Measurements from ENCODE around the gene PJA1. TPM values are rescaled to one million over a fixed set of nuclear protein-coding genes. Genes with fewer than 3 reads are reported as not detected.

The PJA1 gene
- total RNA-seq, 1 donor from 2014 or later, result 26.9 TPM

DNA sequence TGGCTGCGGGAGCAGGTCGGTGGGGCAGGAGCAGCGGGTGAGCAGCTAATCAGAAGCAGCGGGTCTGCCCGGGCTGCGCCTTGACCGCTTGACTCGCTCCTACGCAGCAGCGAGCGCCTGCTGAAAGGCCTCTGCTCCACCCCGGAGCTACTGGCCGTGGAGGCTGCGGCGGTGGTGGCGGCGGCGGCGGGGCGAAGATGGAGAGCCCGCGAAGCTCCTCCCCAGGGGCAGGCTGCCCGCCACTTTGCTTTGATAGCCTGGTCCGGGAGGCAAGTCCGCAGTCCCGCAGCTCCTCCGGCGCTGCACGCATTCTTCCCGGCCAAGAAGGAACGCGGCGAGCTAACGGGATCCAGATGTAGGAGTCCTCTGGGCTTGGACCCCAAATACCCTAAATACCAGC is 36.7 kb downstream of the PJA1 start:
- H3K36me3 ChIP-seq, result no peaks in the 10 kb centered on the region
- peak overlapping the region; percentile 35 to 52 for H3K27ac ChIP-seq
- no peaks in the 10 kb centered on the region for H3K27me3 ChIP-seq
- intact Hi-C loops (cut with DNase I), result no loop called here
- no peaks in the 10 kb centered on the region for H3K4me1 ChIP-seq
- H3K9me3 ChIP-seq, result no peaks in the 10 kb centered on the region
- H3K4me3 ChIP-seq, result peak overlapping the region; percentile 32 to 47
- DNase-seq (ENCODE audit: low spot score in 2 of 2), result no peak
- TF ChIP-seq CTCF (IDR thresholded peaks at IDR 0.05), result no peak

GRCh38 chrX:69127466-69127865 is 37.8 kb downstream of the PJA1 start:
- Histone ChIP-seq H3K9me3 (no peaks in the 10 kb centered on the region), H3K4me3 (no peak overlapping the region), H3K27ac (no peak overlapping the region), H3K4me1 (no peaks in the 10 kb centered on the region), H3K27me3 (no peaks in the 10 kb centered on the region), H3K36me3 (no peaks in the 10 kb centered on the region)
- intact Hi-C loops (cut with DNase I), result no loop called here
- no peak for TF ChIP-seq CTCF (IDR thresholded peaks at IDR 0.05)
- DNase-seq (ENCODE audit: low spot score in 2 of 2), result no peak

- H3K27ac ChIP-seq, result peak overlapping the region; percentile 19 to 31
- H3K36me3 ChIP-seq, result no peaks in the 10 kb centered on the region
- DNase-seq (ENCODE audit: low spot score in 2 of 2), result no peak
- no peaks in the 10 kb centered on the region for H3K4me1 ChIP-seq
- no peak for TF ChIP-seq CTCF (IDR thresholded peaks at IDR 0.05)
- intact Hi-C loops (cut with DNase I), result no loop called here
- H3K9me3 ChIP-seq, result no peaks in the 10 kb centered on the region
- no peaks in the 10 kb centered on the region for H3K27me3 ChIP-seq
- no peak overlapping the region for H3K4me3 ChIP-seq
Measured at GRCh38 chrX:69126642-69127041, 38.6 kb downstream of the PJA1 start.

- no peak for DNase-seq (ENCODE audit: low spot score in 2 of 2)
- Histone ChIP-seq H3K4me1 (no peaks in the 10 kb centered on the region), H3K4me3 (no peak overlapping the region), H3K36me3 (no peaks in the 10 kb centered on the region), H3K9me3 (no peaks in the 10 kb centered on the region), H3K27ac (no peak overlapping the region), H3K27me3 (no peaks in the 10 kb centered on the region)
- intact Hi-C loops (cut with DNase I), result no loop called here
- no peak for TF ChIP-seq CTCF (IDR thresholded peaks at IDR 0.05)
Measured at GRCh38 chrX:69125094-69125493, 40.2 kb downstream of the PJA1 start.

DNA sequence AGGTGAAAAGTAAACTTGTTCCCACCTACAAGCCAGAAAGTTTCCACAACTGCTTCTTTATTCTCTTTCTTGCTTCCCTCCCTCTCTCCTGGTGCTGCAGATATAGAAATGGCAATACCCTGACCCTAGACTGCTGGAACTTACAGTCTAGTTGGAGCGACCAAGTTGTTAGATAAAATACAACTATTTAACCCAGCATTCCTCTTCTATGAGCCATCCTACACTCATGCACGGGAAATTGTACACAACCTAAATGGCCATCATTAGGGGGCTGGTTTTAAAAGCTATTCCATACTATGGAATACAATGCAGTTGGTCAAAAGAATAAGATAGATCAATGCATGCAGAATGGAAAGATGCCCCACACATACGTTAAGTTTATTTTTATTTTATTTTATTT is 41.1 kb downstream of the PJA1 start:
- no peak for TF ChIP-seq CTCF (IDR thresholded peaks at IDR 0.05)
- DNase-seq (ENCODE audit: low spot score in 2 of 2), result no peak
- intact Hi-C loops (cut with DNase I), result no loop called here
- Histone ChIP-seq H3K4me3 (no peak overlapping the region), H3K27ac (no peak overlapping the region), H3K27me3 (no peaks in the 10 kb centered on the region), H3K36me3 (no peaks in the 10 kb centered on the region), H3K4me1 (no peaks in the 10 kb centered on the region), H3K9me3 (no peaks in the 10 kb centered on the region)

DNA sequence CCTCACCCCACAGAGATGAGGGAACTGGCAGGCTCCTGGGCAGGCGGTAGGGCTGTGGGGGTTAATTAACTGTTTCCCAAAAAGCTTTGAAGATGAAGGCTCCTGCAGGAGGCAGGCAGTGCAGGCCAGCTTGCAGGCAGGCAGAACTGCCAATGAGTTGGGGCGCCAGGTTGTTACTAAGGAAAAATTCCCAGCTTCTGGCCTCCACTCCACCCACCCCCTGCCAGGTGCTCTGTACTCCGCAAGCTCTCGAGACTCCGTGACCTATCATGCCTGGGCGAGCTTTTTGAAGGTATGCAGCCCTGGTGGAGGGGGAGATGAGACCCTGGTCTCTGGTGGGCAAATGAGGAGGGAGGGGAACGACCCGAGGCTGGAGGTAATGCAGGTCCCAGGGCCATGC is 41.8 kb downstream of the PJA1 start:
- Histone ChIP-seq H3K4me1 (no peaks in the 10 kb centered on the region), H3K27ac (no peak overlapping the region), H3K27me3 (no peaks in the 10 kb centered on the region), H3K9me3 (no peaks in the 10 kb centered on the region), H3K4me3 (no peak overlapping the region), H3K36me3 (no peaks in the 10 kb centered on the region)
- intact Hi-C loops (cut with DNase I), result no loop called here
- no peak for TF ChIP-seq CTCF (IDR thresholded peaks at IDR 0.05)
- DNase-seq (ENCODE audit: low spot score in 2 of 2), result no peak

Measured in ascending aorta (tissue), 2 donors.